Astrocyte of the spinal cord (primary cell): Measurements from ENCODE around the gene ASB10.

ENCODE experiments used
- DNase-seq: peaks from one replicate; pipeline ENCODE4 v3.0.0; 2011; ENCODE audit warnings: low read depth, low spot score
- H3K4me3 ChIP-seq: 2 replicates; pipeline ENCODE4 v1.5.1; 2011; ENCODE audit warnings: low read depth, mild to moderate bottlenecking, low read length, moderate library complexity
- CTCF ChIP-seq: IDR thresholded peaks from 2 replicates; pipeline ENCODE4 v1.5.1; 2012; ENCODE audit warnings: low read depth, mild to moderate bottlenecking, low read length, inconsistent platforms
- in situ Hi-C: cut with HindIII; loops from 2 replicates; pipeline ENCODE4 v1.10.0; 2017; ENCODE audit warnings: low sequenced_read_pairs

The ASB10 gene

DNA sequence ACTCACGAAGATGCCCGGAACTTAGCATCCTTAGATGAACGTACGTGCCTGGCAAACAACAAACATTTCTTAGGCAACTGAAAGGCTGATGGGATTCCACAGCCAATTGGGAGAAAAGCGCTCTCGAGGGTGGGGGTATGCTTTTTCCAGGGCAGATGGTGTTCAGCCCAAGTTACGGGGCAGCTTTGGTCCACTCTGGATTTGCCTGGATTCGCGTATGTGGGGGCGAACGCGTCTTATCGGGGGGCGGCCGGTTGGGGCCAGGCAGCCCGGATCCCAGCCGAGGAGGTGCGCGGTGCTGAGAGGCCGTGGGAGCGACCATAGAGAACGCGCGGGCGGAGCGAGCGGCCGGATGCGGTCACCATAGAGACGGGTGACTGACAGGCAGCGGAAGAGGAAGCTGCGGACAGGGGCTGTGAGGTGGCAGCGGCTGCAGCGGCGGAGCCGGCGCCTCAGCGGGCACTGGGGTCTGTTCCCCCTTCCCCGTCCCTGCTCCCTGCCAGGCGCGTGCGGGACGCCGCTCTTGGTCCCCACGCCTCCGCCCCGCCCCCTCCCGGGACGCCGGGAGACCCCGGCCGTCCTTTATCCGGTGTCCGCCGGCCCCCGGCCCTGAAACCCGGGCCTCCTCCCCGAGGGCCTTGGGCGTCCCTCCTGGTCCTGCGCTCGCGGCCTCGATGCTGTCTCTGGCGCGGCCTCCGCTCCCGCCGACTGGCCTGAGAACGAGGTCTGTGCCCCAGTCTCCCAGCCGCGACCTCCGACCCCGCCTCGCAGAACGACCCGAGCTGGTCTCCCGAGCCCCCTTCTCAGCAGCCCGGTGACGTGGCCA is 45.3 kb upstream of the ASB10 start, which contains the start of gene CHPF2:
Gene CHPF2, plus strand, starts transcription at position 393 of the 826 bp plus-strand sequence. CDS start 1,529 bp downstream, outside the sequence.
- in situ Hi-C loops: no loop called here
- no peak for TF ChIP-seq CTCF
- peak within 1 kb of the TSS; percentile 89 for H3K4me3 ChIP-seq
- peak; percentile 83 for DNase-seq

DNA sequence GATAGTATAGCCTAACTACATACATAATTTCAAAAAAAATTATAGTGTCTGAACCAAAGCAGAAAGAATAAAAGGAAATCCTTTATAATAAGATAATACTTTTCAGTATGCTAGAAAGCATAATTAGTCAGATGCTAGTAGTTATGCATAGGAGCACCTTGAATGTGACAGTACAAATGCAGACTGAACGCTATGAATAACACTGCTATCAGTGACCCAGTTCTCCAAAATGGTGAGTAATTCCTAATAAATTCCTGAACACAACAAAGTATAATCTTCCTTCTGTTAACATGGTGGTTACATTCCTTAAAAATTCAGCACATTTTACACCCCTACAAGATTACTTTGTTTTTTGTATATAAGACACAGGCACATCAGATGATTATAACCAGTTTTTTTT is 44.0 kb upstream of the ASB10 start:
- DNase-seq: no peak
- H3K4me3 ChIP-seq: no peak overlapping the region
- in situ Hi-C loops: no loop called here
- no peak for TF ChIP-seq CTCF

GRCh38 chr7:151229249-151229648 is 42.2 kb upstream of the ASB10 start:
- TF ChIP-seq CTCF: no peak
- no peak overlapping the region for H3K4me3 ChIP-seq
- no peak for DNase-seq
- in situ Hi-C loops: no loop called here

DNA sequence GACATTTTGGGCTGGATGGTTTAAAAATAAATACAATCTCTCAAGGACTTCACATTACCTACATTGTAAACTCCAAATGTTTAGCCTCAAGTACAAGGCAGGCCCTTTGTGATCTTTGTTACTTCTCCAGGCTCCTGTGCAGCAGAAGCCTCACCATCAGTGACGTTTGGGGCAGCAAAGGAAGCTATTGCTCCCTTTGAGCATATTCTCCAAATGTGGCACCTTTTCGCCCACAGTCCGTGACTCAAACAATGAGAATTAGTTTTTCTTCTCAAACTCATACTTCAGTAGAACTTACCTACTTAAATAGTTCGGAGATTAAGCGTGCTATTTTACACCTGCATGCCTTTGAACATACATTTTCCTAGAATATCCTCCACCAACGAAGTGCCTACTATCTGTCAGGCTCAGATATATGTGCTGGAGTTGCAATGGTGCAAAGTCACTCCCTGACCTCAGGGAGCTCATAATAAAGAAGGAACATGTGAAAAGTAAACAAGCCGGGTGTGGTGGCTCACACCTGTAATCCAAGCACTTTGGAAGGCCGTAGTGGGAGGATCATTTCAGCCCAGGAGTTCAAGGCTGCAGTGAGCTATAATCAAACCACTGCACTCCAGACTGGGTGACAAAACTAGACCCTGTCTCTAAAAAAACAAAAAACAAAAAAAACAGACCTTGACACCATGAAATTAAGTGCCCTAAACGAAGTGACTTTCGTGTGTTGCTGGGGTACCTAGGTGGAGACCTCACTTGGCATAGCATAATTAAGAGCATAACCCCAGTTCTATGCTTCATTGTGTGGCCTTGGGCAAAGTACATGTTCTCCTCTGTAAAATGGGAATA is 41.2 kb upstream of the ASB10 start:
- no peak for TF ChIP-seq CTCF
- DNase-seq: no peak
- peak overlapping the region; percentile 91 for H3K4me3 ChIP-seq
- in situ Hi-C loops: no loop called here

GRCh38 chr7:151226875-151227782 is 40.1 kb upstream of the ASB10 start, which contains the start of gene ABCF2:
Gene ABCF2 (minus strand): TSS chr7:151227205. CDS start chr7:151226458, 747 bp downstream.
- in situ Hi-C loops: no loop called here
- peak within 1 kb of the TSS; percentile 91 for H3K4me3 ChIP-seq
- peak; percentile 100 for DNase-seq
- TF ChIP-seq CTCF: no peak

DNA sequence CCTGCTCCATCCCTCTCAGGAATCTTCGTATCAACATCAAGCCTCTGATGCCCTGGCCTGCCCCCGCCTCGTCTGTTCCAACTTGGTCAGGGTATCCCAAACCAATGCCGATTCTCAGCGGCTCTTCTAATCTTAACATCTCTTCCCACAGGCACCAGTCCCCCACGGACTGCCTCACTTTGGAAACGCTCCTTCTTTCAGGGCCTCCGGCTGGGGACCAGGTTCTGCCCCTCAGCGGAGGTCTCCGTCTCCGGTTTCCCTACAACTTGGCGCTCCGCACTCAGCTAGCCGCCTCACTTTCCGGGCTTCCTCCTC is 39.5 kb upstream of the ASB10 start:
- TF ChIP-seq CTCF: no peak
- in situ Hi-C loops: no loop called here
- no peak for DNase-seq
- H3K4me3 ChIP-seq: peak overlapping the region; percentile 91
